ENCODE measurements around the gene ECT2L. TPM values are rescaled to one million over a fixed set of nuclear protein-coding genes. Genes with fewer than 3 reads are reported as not detected.

ECT2L gene
- total RNA-seq, 1 experiment from 2014 or later: not detected

DNA sequence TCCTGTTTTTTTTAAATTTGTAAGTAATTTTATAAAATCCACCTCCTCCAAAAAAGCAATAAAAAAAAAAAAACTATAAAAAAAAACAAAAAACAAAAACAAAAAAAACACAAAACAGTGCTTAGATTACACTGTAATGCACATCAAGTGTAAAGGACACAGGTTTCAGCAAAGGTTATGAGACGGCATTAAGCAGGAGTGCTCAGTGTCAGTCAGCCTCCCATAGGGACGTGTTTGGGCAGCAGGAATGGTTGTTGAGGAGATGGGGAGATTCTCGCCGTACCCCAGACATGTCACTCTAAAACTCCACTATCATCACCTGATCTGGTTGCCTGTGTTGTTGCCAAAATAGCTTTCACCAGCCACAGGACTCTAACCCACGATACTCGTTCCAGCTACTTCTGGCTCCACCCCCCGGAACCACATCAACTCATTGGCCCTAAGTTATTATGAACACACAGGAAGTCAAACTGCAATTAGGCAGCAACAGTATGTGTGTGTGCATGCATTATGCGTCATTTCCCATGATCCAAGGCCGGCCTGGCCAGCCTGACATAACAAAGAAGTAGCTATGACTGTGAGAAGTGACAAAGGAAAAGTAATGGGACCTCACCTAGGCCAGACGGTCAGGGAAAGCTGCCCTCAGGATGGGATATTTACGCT lies 28.7 kb downstream of the ECT2L start:
- no peaks in the 10 kb centered on the region for H3K79me2 ChIP-seq (ENCODE audit: insufficient read depth, low read length)
- H3K4me1 Mint-ChIP-seq: peaks cover 14 to 18% of the 10 kb centered on the region in 2 experiments
- H3K56ac ChIP-seq (ENCODE audit: insufficient read length, low read depth, low read length): no peak overlapping the region
- no peak overlapping the region for H2AK5ac ChIP-seq (ENCODE audit: insufficient read length, low read length)
- no peaks in the 10 kb centered on the region for H3K9me3 ChIP-seq (ENCODE audit: control insufficient read depth, low read depth, low read length)
- no peak overlapping the region for H3K23ac ChIP-seq (ENCODE audit: insufficient read length, low read depth, low read length)
- TF ChIP-seq CTCF (conservative IDR thresholded peaks at IDR 0.05): no peak
- H3K27ac ChIP-seq (ENCODE audit: insufficient read length, low read depth, low read length): no peak overlapping the region
- H3K27ac Mint-ChIP-seq: peak overlapping the region in 1 of 3 experiments; percentile 61; a peak in 1 of 7 replicates
- H3K27me3 ChIP-seq (ENCODE audit: insufficient read depth, low read length): no peaks in the 10 kb centered on the region
- H4K91ac ChIP-seq (ENCODE audit: insufficient read length, low read depth, low read length): no peak overlapping the region
- H3K9ac ChIP-seq (ENCODE audit: extremely low read depth, insufficient read length, low read length): no peak overlapping the region
- no peaks in the 10 kb centered on the region for H3K79me1 ChIP-seq (ENCODE audit: insufficient read depth, low read depth, low read length, poor library complexity, severe bottlenecking)
- H3K23me2 ChIP-seq (ENCODE audit: insufficient read length, low read depth, low read length, poor library complexity, severe bottlenecking): no peaks in the 10 kb centered on the region
- H3K27me3 Mint-ChIP-seq (ENCODE audit: low read depth): no peaks in the 10 kb centered on the region
- no peak overlapping the region for H2BK12ac ChIP-seq (ENCODE audit: insufficient read length, low read depth, low read length)
- H3K4me2 ChIP-seq (ENCODE audit: insufficient read depth, insufficient read length, low read length): no peak overlapping the region
- H4K5ac ChIP-seq (ENCODE audit: insufficient read length, low read depth, low read length): peak overlapping the region; percentile 49
- peak overlapping the region; percentile 48 for H4K8ac ChIP-seq (replicated peaks; ENCODE audit: insufficient read length, low read depth, low read length)
- no peak overlapping the region for H2AFZ ChIP-seq (ENCODE audit: low read length)
- no peak overlapping the region for H3K4me3 Mint-ChIP-seq
- peaks cover 2% of the 10 kb centered on the region for H4K20me1 ChIP-seq (ENCODE audit: control insufficient read depth, insufficient read depth, insufficient read length)
- no peak overlapping the region for H2BK15ac ChIP-seq (ENCODE audit: low read depth, low read length)
- no peak overlapping the region for H2BK20ac ChIP-seq (ENCODE audit: low read depth, low read length, poor library complexity, severe bottlenecking)
- no peak overlapping the region for H3T11ph ChIP-seq (ENCODE audit: low read length)
- H3K4me1 ChIP-seq (ENCODE audit: insufficient read depth, low read length): peaks cover 3% of the 10 kb centered on the region; the same call in 1 of the 2 replicates
- H3K14ac ChIP-seq (ENCODE audit: insufficient read depth, low read length): no peak overlapping the region
- peak overlapping the region; percentile 67 for H3K18ac ChIP-seq (ENCODE audit: insufficient read length, low read depth, low read length)
- H2BK5ac ChIP-seq (ENCODE audit: insufficient read length, low read length): no peak overlapping the region
- no peak for DNase-seq
- H3K36me3 Mint-ChIP-seq (ENCODE audit: insufficient read depth in 1 of 3, low read depth in 3 of 3): peaks cover 0 to 4% (median 0%) of the 10 kb centered on the region in 3 experiments; a peak in 3 of 7 replicates
- WGBS (ENCODE audit: extremely low coverage, insufficient read length, low lambda C conversion rate): no CpG with 5 or more reads among the region's 11 CpGs
- peaks cover 0 to 5% of the 10 kb centered on the region in 2 experiments; a peak in 2 of 5 replicates for H3K9me3 Mint-ChIP-seq
- H3K4ac ChIP-seq (ENCODE audit: low read depth, low read length): no peak overlapping the region
- no peak overlapping the region for H2BK120ac ChIP-seq (ENCODE audit: low read depth, low read length, poor library complexity, severe bottlenecking)
